GM13976 (cell line): ENCODE data around the gene IQGAP3.

Experiments
- DNase-seq: peaks from one replicate; pipeline ENCODE4 v3.0.0; 2012; ENCODE audit warnings: low spot score
- in situ Hi-C: fragments of 300-500 bp; cut with MboI; formaldehyde crosslinking; loops from one replicate; pipeline ENCODE4 v1.12.0; 2022; ENCODE audit warnings: low sequenced_read_pairs, mixed read lengths, inconsistent platforms; ENCODE audit not compliant: unreplicated experiment
- TF ChIP-seq, protein P1 (sequence below): IDR thresholded peaks from 2 replicates; pipeline ENCODE4 v1.5.1; 2012; ENCODE audit warnings: borderline replicate concordance, mild to moderate bottlenecking; ENCODE audit not compliant: insufficient read depth; ENCODE audit errors: extremely low read depth, missing control alignments, control extremely low read depth

IQGAP3 gene

DNA sequence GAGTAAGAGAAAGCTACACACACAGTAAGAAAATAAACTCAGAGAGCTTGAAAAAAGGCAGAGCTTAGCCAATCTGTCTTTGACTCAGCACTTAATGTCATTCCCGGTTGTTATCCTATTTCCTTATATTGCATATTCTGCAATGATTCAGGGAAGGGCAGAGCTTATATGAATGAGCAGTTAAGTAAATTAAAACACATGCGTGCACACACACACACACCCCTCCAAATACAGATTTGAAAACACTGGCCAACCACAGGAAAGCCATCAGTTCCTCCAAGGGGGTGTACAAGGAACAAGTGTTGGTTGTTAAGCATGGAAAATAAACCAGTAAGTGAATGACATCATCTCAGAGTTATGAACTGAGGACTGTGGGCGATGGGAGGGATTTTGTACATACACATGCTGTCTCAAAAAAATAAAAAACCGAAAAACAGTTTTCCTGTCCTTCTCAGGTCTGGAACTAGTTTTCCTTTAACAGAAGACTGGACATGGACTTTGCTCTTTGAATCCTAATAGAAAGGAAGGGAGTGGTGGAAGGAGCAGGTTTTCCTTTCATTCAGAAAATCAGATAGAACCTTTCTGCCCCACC, 1.0 kb downstream of the IQGAP3 start:
- in situ Hi-C loops = no loop called here
- TF ChIP-seq, protein P1, sequence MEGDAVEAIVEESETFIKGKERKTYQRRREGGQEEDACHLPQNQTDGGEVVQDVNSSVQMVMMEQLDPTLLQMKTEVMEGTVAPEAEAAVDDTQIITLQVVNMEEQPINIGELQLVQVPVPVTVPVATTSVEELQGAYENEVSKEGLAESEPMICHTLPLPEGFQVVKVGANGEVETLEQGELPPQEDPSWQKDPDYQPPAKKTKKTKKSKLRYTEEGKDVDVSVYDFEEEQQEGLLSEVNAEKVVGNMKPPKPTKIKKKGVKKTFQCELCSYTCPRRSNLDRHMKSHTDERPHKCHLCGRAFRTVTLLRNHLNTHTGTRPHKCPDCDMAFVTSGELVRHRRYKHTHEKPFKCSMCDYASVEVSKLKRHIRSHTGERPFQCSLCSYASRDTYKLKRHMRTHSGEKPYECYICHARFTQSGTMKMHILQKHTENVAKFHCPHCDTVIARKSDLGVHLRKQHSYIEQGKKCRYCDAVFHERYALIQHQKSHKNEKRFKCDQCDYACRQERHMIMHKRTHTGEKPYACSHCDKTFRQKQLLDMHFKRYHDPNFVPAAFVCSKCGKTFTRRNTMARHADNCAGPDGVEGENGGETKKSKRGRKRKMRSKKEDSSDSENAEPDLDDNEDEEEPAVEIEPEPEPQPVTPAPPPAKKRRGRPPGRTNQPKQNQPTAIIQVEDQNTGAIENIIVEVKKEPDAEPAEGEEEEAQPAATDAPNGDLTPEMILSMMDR = no peak
- DNase-seq = peak; percentile 53

DNA sequence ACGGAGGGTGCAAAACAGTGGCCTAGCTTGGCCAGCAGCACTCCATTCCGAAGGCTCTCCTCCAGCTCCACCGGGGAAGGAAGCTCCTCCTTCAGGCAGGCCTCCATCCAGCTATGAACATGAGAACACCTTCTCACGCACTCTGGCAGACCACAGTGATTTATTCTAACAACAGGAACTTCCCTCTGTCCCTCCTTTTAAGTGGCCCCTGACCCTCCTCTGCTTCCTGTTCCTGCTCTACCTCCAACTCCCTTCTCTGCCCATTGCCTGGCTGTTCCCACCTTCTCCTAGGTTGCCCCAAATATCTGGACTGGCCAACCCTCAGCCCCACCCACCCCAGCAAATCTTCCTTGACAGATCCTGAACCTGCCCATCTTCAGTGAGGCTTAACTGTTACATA, 5.9 kb downstream of the IQGAP3 start:
- in situ Hi-C loops = loop anchor here (10.0 kb wide), 1 partner anchor 62 kb away; the partner anchor contains the start of gene MEF2D
- TF ChIP-seq, protein P1 = no peak
- no peak for DNase-seq

DNA sequence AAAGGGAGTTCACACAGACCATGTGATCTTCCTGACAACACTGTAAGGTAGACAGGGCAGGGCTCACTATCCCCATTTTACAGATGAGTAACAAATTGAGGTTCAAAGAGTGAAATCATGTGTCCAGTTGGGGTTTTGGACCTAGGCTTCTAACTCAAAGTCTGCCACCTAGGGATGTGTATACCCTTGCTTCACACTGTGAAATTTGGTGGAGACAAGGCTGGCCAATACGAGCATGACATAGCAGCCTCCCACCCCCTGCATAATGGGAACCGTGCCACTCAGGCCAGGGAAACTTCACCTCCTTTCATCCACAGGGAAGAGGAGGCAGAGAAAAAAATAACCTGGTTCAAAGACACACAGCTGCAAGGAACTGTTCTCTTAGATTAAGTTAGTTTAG, 6.8 kb downstream of the IQGAP3 start:
- no peak for DNase-seq
- TF ChIP-seq, protein P1 = no peak
- in situ Hi-C loops = loop anchor here (10.0 kb wide), 1 partner anchor 61 kb away; the partner anchor contains the start of gene MEF2D

DNA sequence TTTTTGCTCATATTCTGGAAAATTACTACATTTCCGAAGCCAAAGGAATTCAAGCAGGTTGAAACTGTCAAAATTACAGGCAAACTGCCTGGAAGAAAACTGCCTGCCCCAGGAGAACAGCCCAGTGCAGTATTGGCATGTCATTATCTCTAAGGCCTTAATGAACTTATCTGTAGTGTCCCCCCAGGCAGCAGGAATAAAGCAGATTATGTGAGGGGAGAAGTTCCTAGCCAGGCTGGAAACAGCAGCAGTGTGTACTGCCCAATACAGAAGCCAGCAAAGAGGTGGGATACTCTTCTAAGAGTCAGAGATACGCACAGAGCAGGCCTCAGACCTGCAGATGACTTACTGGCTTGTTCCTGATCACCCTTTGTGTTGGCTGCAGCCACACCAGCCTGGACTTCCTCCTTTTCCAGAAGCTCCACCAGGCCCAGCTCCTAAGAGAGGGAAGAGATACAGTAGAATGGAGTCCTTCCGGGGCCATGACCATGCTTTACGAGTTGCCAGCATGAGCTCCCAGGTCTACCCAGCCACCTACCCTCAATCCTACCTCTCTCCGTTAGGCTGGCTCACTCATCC, 11.7 kb downstream of the IQGAP3 start:
- in situ Hi-C loops = loop anchor here (10.0 kb wide), 1 partner anchor 56 kb away; the partner anchor contains the start of gene MEF2D
- TF ChIP-seq, protein P1 = no peak
- no peak for DNase-seq

DNA sequence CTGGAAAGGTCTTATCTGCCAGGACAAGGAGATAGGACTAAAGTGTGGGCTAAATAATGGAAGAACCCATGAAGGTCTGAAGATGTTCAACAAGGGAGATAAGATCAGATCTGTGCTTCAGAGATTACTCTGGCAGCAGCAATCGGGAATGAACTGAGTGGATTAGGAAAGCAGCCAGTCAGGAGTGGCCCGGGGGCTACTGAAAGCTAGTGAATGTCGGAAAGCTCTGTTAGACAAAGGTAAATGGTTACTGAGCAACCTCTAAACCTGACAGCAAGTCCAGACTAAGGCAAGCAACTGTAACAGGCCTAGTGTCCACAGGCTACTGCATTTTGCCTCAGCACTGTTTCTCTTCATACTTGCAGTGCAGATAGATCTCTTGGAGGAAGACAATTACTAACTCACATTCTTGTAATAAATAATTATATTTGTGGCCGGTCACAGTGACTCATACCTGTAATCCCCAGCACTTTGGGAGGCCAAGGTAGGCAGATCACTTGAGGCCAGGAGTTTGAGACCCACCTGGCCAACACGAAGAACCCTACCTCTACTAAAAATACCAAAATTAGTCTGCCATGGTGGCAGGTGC, 12.5 kb downstream of the IQGAP3 start:
- in situ Hi-C loops = loop anchor here (10.0 kb wide), 1 partner anchor 55 kb away; the partner anchor contains the start of gene MEF2D
- TF ChIP-seq, protein P1 = no peak
- DNase-seq = no peak

DNA sequence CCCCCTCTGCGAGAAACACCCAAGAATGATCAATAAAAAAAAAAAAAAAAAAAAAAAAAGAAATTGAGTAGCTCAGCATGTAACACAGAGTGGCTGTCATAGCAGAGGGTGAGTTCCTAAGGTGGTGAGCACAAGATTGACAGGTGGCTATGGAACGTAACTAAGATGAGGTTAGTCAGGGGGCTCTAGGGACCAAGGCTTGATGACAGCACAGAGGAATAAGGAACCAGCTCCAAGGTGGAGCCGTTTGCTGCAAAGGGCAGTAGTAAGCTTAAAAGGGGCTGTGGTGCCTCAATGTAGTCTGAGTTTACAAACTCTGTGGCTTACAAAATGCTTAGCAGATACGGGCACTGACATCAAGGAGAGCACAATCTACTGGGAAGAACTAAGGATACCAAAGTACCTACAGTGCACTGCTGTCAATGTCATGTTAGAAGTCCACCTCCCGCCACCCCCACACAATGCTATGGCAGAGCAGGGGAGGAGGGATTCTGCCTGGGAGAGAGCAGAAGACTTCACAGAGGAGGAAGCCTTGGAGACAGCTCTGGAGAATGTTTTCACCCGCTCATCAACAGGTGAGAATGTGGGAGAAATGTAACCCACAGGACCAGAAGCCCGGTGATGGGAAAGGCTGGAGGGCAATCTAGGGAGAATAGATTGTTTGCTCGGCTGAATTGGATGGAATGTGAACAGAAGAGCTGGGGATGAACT, 13.1 kb downstream of the IQGAP3 start:
- DNase-seq = no peak
- in situ Hi-C loops = no loop called here
- TF ChIP-seq, protein P1 = no peak
